HepG2 (cell line): ENCODE data around the gene CREBBP. TPM values are rescaled to one million over a fixed set of nuclear protein-coding genes. Genes with fewer than 3 reads are reported as not detected.
A peak's percentile ranks its signal among the peaks of the same experiment; 100 is the strongest.

Experiments used
- CREBL2 ChIP-seq: sonication (generic); formaldehyde crosslinking; IDR thresholded peaks from 2 replicates; pipeline ENCODE4 v1.8.1; 2023; ENCODE audit warnings: missing genetic modification reagents, mild to moderate bottlenecking, borderline replicate concordance
- DPF2 ChIP-seq: sonication (generic); formaldehyde crosslinking; IDR thresholded peaks from 2 replicates; pipeline ENCODE4 v1.4.0; 2020; ENCODE audit warnings: mild to moderate bottlenecking, low read depth, missing genetic modification reagents, borderline replicate concordance
- EP300 ChIP-seq, 3 experiments: sonication (generic) in 1 of 3; formaldehyde crosslinking in 1 of 3; IDR thresholded peaks; 2 replicates each; pipeline versions ENCODE4 v1.5.1 to v1.6.1; 2011 to 2020; ENCODE audit warnings: low read depth in 2 of 3, low read length in 2 of 3, borderline replicate concordance in 1 of 3, improper control_type of control experiment in 1 of 3, mild to moderate bottlenecking in 1 of 3, missing genetic modification reagents in 1 of 3, moderate library complexity in 1 of 3
- FOXP1 ChIP-seq, 2 experiments: fragments of 450-650 bp in 1 of 2; IDR thresholded peaks; 2 replicates each; pipeline ENCODE4 v1.6.1; 2017 to 2018; ENCODE audit warnings: antibody characterized with exemption in 1 of 2
- HOXA9 ChIP-seq: sonication (generic); formaldehyde crosslinking; IDR thresholded peaks from 2 replicates; pipeline ENCODE4 v1.8.1; 2022; ENCODE audit warnings: missing genetic modification reagents, mild to moderate bottlenecking, moderate library complexity, borderline replicate concordance
- KDM3A ChIP-seq: IDR thresholded peaks from 2 replicates; pipeline ENCODE4 v1.6.1; 2018; ENCODE audit warnings: low read depth, missing compliant biosample characterization
- SP1 ChIP-seq, 2 experiments: fragments of 450-650 bp in 1 of 2; sonication (generic) in 1 of 2; formaldehyde crosslinking in 1 of 2; IDR thresholded peaks; 2 replicates each; pipeline versions ENCODE4 v1.4.0 to v1.6.1; 2016 to 2020; ENCODE audit warnings: missing genetic modification reagents in 1 of 2
- SUZ12 ChIP-seq: fragments of 150-350 bp; IDR thresholded peaks from 2 replicates; pipeline ENCODE4 v1.6.1; 2014; ENCODE audit warnings: low read depth, low read length
- ZBTB40 ChIP-seq, 2 experiments: fragments of 450-650 bp in 1 of 2; sonication (generic) in 1 of 2; formaldehyde crosslinking in 1 of 2; IDR thresholded peaks; 2 replicates each; pipeline versions ENCODE4 v1.6.1 to v1.8.0; 2016 to 2022; ENCODE audit warnings: antibody characterized with exemption in 1 of 2, mild to moderate bottlenecking in 1 of 2, missing genetic modification reagents in 1 of 2
- ZNF225 ChIP-seq: sonication (generic); formaldehyde crosslinking; IDR thresholded peaks from 2 replicates; pipeline ENCODE4 v1.4.0; 2020; ENCODE audit warnings: mild to moderate bottlenecking, missing genetic modification reagents
- ZNF296 ChIP-seq: sonication (generic); formaldehyde crosslinking; conservative IDR thresholded peaks from 2 replicates; pipeline ENCODE4 v1.5.0; 2020; ENCODE audit warnings: mild to moderate bottlenecking, missing genetic modification reagents
- ZNF362 ChIP-seq: sonication (generic); formaldehyde crosslinking; IDR thresholded peaks from 2 replicates; pipeline ENCODE4 v1.4.0; 2020; ENCODE audit warnings: missing genetic modification reagents, mild to moderate bottlenecking, borderline replicate concordance
- ZNF614 ChIP-seq: IDR thresholded peaks from 2 replicates; pipeline ENCODE4 v1.6.1; 2018; ENCODE audit warnings: missing biosample characterization, missing genetic modification reagents, inconsistent platforms, borderline replicate concordance
- ZNF768 ChIP-seq: sonication (generic); formaldehyde crosslinking; IDR thresholded peaks from 2 replicates; pipeline ENCODE4 v1.4.0; 2020; ENCODE audit warnings: missing genetic modification reagents
- ZNF850 ChIP-seq: sonication (generic); formaldehyde crosslinking; conservative IDR thresholded peaks from 2 replicates; pipeline ENCODE4 v1.9.0; 2021; ENCODE audit warnings: mild to moderate bottlenecking, missing genetic modification reagents
- polyA plus RNA-seq, 8 experiments: library from polyadenylated mRNA; depleted of rRNA in 3 of 8; stranded (reverse) in 7 of 8; unstranded in 1 of 8; fragments of >200 nt; fragmentation: Illumina TruSeq in 4 of 8; extraction: Trizol in 4 of 8; gene quantifications; 2 replicates each; pipeline versions ENCODE4 v1.2.1 to v1.2.3, GENCODE V29; 2011 to 2016; ENCODE audit warnings: low read depth in 4 of 8, missing spikeins in 1 of 8, mixed read lengths in 1 of 8; ENCODE audit not compliant: insufficient read depth in 1 of 8
- total RNA-seq, 5 experiments: library from RNA; depleted of rRNA; stranded (reverse); fragments of >200 nt; fragmentation: Illumina TruSeq; extraction: Trizol; gene quantifications; 2 replicates each; pipeline ENCODE4 v1.2.3, GENCODE V29; 2016; ENCODE audit warnings: low read depth in 1 of 5

The CREBBP gene
- total and polyA plus RNA-seq, 2 of the 13 experiments (the other 11 are each of a cell fraction or from before 2014, with no cell fraction given), result 5.3 to 10.4 TPM

GRCh38 chr16:3695610-3696369 is 184.7 kb downstream of the CREBBP start (continued):
- TF ChIP-seq ZNF362 (CRISPR knock-in tag) (peak; percentile 73; the same call in 1 of the 2 replicates), SUZ12 (no peak), FOXP1 (IDR thresholded peaks at IDR 0.05) (peak; percentile 58), FOXP1 (CRISPR knock-in tag; IDR thresholded peaks at IDR 0.05) (peak; percentile 86), KDM3A (peak; percentile 95), DPF2 (CRISPR knock-in tag) (peak; percentile 91), ZBTB40 (IDR thresholded peaks at IDR 0.05) (no peak), ZBTB40 (CRISPR knock-in tag; IDR thresholded peaks at IDR 0.05) (peak; percentile 85), ZNF614 (CRISPR knock-in tag) (peak; percentile 94; the same call in 1 of the 2 replicates), ZNF296 (peak; percentile 94), HOXA9 (CRISPR knock-in tag) (no peak), ZNF225 (CRISPR knock-in tag) (no peak), ZNF768 (CRISPR knock-in tag) (no peak), CREBL2 (CRISPR knock-in tag) (no peak), ZNF850 (no peak), SP1 (IDR thresholded peaks at IDR 0.05) (no peak), SP1 (CRISPR knock-in tag; IDR thresholded peaks at IDR 0.05) (0 out of 2 replicates have a peak, but pooled peaks have one; percentile 5), EP300 (IDR thresholded peaks at IDR 0.05; ENCODE audit: low read depth in 2 of 2, low read length in 2 of 2) (peak in 1 of 2 experiments; percentile 85; a peak in 2 of 4 replicates), EP300 (CRISPR knock-in tag; IDR thresholded peaks at IDR 0.05; ENCODE audit: borderline replicate concordance) (peak; percentile 73; the same call in 1 of the 2 replicates)
